ENCODE measurements around the gene NUP58. TPM values are rescaled to one million over a fixed set of nuclear protein-coding genes. Genes with fewer than 3 reads are reported as not detected.

Gene NUP58
- total RNA-seq, 1 donor from 2014 or later, result 9.7 TPM

- no peaks in the 10 kb centered on the region for H3K9me3 ChIP-seq
- H3K27ac ChIP-seq, result no peak overlapping the region
- H3K27me3 ChIP-seq, result no peaks in the 10 kb centered on the region
- TF ChIP-seq CTCF (IDR thresholded peaks at IDR 0.05), result no peak
- no peak overlapping the region for H3K4me3 ChIP-seq
- H3K36me3 ChIP-seq, result no peaks in the 10 kb centered on the region
- intact Hi-C loops (cut with DNase I), result no loop called here
- H3K4me1 ChIP-seq, result no peaks in the 10 kb centered on the region
- no peak for DNase-seq (ENCODE audit: low spot score in 2 of 2)
These were observed 77.6 kb downstream of the NUP58 start for GRCh38 chr13:25379011-25379410.

GRCh38 chr13:25380082-25380481, 78.7 kb downstream of the NUP58 start:
- intact Hi-C loops (cut with DNase I), result no loop called here

GRCh38 chr13:25380741-25381324, 79.4 kb downstream of the NUP58 start:
- intact Hi-C loops (cut with DNase I), result no loop called here
- TF ChIP-seq CTCF (IDR thresholded peaks at IDR 0.05), result no peak
- no peaks in the 10 kb centered on the region for H3K27me3 ChIP-seq

More at GRCh38 chr13:25380082-25380481, 78.7 kb downstream of the NUP58 start:
- Histone ChIP-seq H3K4me1 (no peaks in the 10 kb centered on the region), H3K9me3 (no peaks in the 10 kb centered on the region), H3K27ac (no peak overlapping the region), H3K4me3 (no peak overlapping the region), H3K36me3 (no peaks in the 10 kb centered on the region), H3K27me3 (no peaks in the 10 kb centered on the region)
- DNase-seq (ENCODE audit: low spot score in 2 of 2), result no peak
- no peak for TF ChIP-seq CTCF (IDR thresholded peaks at IDR 0.05)

GRCh38 chr13:25384758-25385410, 83.5 kb downstream of the NUP58 start:
- no peaks in the 10 kb centered on the region for H3K27me3 ChIP-seq
- DNase-seq (ENCODE audit: low spot score in 2 of 2), result no peak
- intact Hi-C loops (cut with DNase I), result no loop called here
- H3K4me3 ChIP-seq, result no peak overlapping the region
- no peaks in the 10 kb centered on the region for H3K36me3 ChIP-seq
- no peak overlapping the region for H3K27ac ChIP-seq
- no peak for TF ChIP-seq CTCF (IDR thresholded peaks at IDR 0.05)
- H3K4me1 ChIP-seq, result no peaks in the 10 kb centered on the region
- H3K9me3 ChIP-seq, result no peaks in the 10 kb centered on the region

More at GRCh38 chr13:25380741-25381324, 79.4 kb downstream of the NUP58 start:
- Histone ChIP-seq H3K27ac (no peak overlapping the region), H3K4me3 (no peak overlapping the region), H3K4me1 (no peaks in the 10 kb centered on the region), H3K36me3 (no peaks in the 10 kb centered on the region), H3K9me3 (no peaks in the 10 kb centered on the region)
- no peak for DNase-seq (ENCODE audit: low spot score in 2 of 2)

- DNase-seq (ENCODE audit: low spot score in 2 of 2), result no peak
- TF ChIP-seq CTCF (IDR thresholded peaks at IDR 0.05), result no peak
These were observed 90.5 kb downstream of the NUP58 start for GRCh38 chr13:25391932-25392331.

More at GRCh38 chr13:25391932-25392331, 90.5 kb downstream of the NUP58 start:
- no peaks in the 10 kb centered on the region for H3K9me3 ChIP-seq
- intact Hi-C loops (cut with DNase I), result no loop called here
- H3K4me1 ChIP-seq, result no peaks in the 10 kb centered on the region
- H3K36me3 ChIP-seq, result no peaks in the 10 kb centered on the region
- H3K27me3 ChIP-seq, result no peaks in the 10 kb centered on the region
- no peak overlapping the region for H3K4me3 ChIP-seq
- H3K27ac ChIP-seq, result no peak overlapping the region

Other genes starting within 250 kb of the NUP58 start
- gene PABPC3, start 205.5 kb upstream of the NUP58 start, total RNA-seq, result not detected
- not detected for gene AMER2, start 129.3 kb upstream of the NUP58 start, total RNA-seq
- gene MTMR6, start 14.1 kb upstream of the NUP58 start, total RNA-seq, result 6.4 TPM
- under 0.01 TPM for gene ATP8A2, start 70.3 kb downstream of the NUP58 start, total RNA-seq